Central memory CD8-positive, alpha-beta T cell (primary cell): ENCODE data around the gene MTA2.
A peak's percentile ranks its signal among the peaks of the same experiment; 100 is the strongest.

ENCODE experiments used
- ATAC-seq: fragments of 150-1000 bp; cut with Tn5 transposase; replicated peaks from 2 replicates; pipeline ENCODE4 v1.10.0; 2022; ENCODE audit warnings: mild to moderate bottlenecking, moderate FRiP score, moderate number of reproducible peaks; ENCODE audit not compliant: poor library complexity, severe bottlenecking; ENCODE audit errors: extremely low read depth
- DNase-seq, 2 donors: peaks; one replicate each; pipeline ENCODE4 v3.0.0; 2021; ENCODE audit warnings: low spot score in 2 of 2
- H3K27ac Mint-ChIP-seq: one replicate; pipeline ENCODE4 v1.8.0; 2022; ENCODE audit warnings: low read depth, mild to moderate bottlenecking, moderate library complexity, mixed read lengths
- H3K27me3 Mint-ChIP-seq: one replicate; pipeline ENCODE4 v1.8.0; 2022; ENCODE audit warnings: mixed read lengths
- H3K36me3 Mint-ChIP-seq: one replicate; pipeline ENCODE4 v1.8.0; 2022; ENCODE audit warnings: mild to moderate bottlenecking, moderate library complexity, mixed read lengths; ENCODE audit not compliant: insufficient read depth
- H3K4me1 Mint-ChIP-seq: one replicate; pipeline ENCODE4 v1.8.0; 2022; ENCODE audit warnings: mixed read lengths
- H3K4me3 Mint-ChIP-seq: one replicate; pipeline ENCODE4 v1.8.0; 2022; ENCODE audit warnings: mild to moderate bottlenecking, moderate library complexity, mixed read lengths
- H3K9me3 Mint-ChIP-seq: one replicate; pipeline ENCODE4 v1.8.0; 2022; ENCODE audit warnings: mixed read lengths

MTA2 gene

DNA sequence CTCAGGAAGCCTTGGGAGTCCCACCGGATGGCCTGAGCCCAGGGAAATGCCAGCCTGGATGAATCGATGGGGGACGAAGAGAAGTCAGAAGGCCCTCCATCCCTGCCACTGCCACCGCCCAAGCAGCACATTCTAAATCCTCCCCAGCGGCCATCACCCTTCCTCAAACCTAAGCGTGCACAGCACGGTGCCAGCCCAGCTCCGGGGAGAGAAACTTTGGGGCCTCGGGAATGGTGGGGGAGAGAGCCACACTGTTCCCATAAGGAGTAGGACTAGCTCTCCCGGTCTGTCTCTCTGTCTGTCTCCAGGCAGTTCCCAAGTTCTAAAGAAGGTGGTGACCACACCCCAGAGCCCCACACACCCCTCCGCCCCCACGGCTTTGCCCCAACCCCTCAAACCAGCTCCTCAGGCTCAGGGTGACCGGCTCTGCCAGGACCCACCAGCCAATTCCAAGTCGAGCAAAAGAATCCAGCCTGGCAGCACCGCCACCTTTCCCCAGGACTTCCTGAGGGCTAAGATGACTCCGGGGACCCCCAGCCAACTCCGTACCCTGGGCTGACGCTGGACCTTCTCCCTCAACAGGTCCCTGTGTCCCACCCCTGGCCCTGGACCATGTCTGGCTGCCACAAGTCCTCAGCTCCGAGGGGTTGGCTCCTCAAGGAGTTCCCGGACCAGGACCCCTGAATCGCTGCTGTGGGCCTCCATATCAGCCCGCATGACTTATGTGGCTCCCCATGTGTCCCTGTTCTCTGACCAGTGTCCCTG is 57.8 kb downstream of the MTA2 start:
- H3K27ac Mint-ChIP-seq: peak overlapping the region; percentile 96
- H3K36me3 Mint-ChIP-seq: peaks cover 68% of the 10 kb centered on the region
- DNase-seq (no peak), ATAC-seq (no peak)
- peak overlapping the region; percentile 99 for H3K4me3 Mint-ChIP-seq
- H3K27me3 Mint-ChIP-seq: no peaks in the 10 kb centered on the region
- H3K4me1 Mint-ChIP-seq: peaks cover 72% of the 10 kb centered on the region
- H3K9me3 Mint-ChIP-seq: no peaks in the 10 kb centered on the region
